Astrocyte (in vitro differentiated cells and primary cell): ENCODE results near the gene POLE4. TPM values are rescaled to one million over a fixed set of nuclear protein-coding genes. Genes with fewer than 3 reads are reported as not detected.

Experiments
- DNase-seq: peaks from one replicate; pipeline ENCODE4 v3.0.0-alpha.2; 2010; ENCODE audit warnings: low read depth
- FAIRE-seq: peaks from 2 replicates; lab custom pipeline; 2011; peaks lifted over from hg19 to GRCh38; lab: Jason Lieb, UNC
- H2AFZ ChIP-seq: 2 replicates; pipeline ENCODE4 v1.6.0; 2012; ENCODE audit warnings: low read depth, low read length, inconsistent platforms
- H3K27ac ChIP-seq: 2 replicates; pipeline ENCODE4 v1.5.1; 2011; ENCODE audit warnings: low read depth, low read length, inconsistent platforms
- H3K27me3 ChIP-seq: 2 replicates; pipeline ENCODE4 v1.6.0; 2011; ENCODE audit warnings: low read length, inconsistent platforms; ENCODE audit not compliant: insufficient read depth
- H3K36me3 ChIP-seq: 2 replicates; pipeline ENCODE4 v1.5.1; 2011; ENCODE audit warnings: low read length, inconsistent platforms; ENCODE audit not compliant: insufficient read depth
- H3K4me1 ChIP-seq: 2 replicates; pipeline ENCODE4 v1.5.1; 2011; ENCODE audit warnings: low read length, inconsistent platforms; ENCODE audit not compliant: insufficient read depth
- H3K4me2 ChIP-seq: 2 replicates; pipeline ENCODE4 v1.6.0; 2012; ENCODE audit warnings: low read length, inconsistent platforms
- H3K4me3 ChIP-seq: 2 replicates; pipeline ENCODE4 v1.5.1; 2011; ENCODE audit warnings: low read depth, mild to moderate bottlenecking, low read length, inconsistent platforms; ENCODE audit not compliant: insufficient read depth
- H3K79me2 ChIP-seq: 2 replicates; pipeline ENCODE4 v1.6.0; 2012; ENCODE audit warnings: mild to moderate bottlenecking, low read length, inconsistent platforms; ENCODE audit not compliant: insufficient read depth
- H3K9ac ChIP-seq: 2 replicates; pipeline ENCODE4 v1.6.0; 2012; ENCODE audit warnings: mild to moderate bottlenecking, low read length, inconsistent platforms
- H3K9me3 ChIP-seq: 2 replicates; pipeline ENCODE4 v1.5.1; 2012; ENCODE audit warnings: low read depth, mild to moderate bottlenecking, low read length, inconsistent platforms; ENCODE audit not compliant: insufficient read depth
- H4K20me1 ChIP-seq: 2 replicates; pipeline ENCODE4 v1.6.0; 2012; ENCODE audit warnings: low read length, inconsistent platforms; ENCODE audit not compliant: insufficient read depth
- H3K27ac Mint-ChIP-seq: one replicate; pipeline ENCODE4 v1.8.0; 2021; ENCODE audit warnings: mild to moderate bottlenecking, mixed read lengths; ENCODE audit not compliant: unreplicated experiment
- H3K27me3 Mint-ChIP-seq: one replicate; pipeline ENCODE4 v1.8.0; 2021; ENCODE audit warnings: low read depth, mixed read lengths; ENCODE audit not compliant: unreplicated experiment
- H3K36me3 Mint-ChIP-seq: one replicate; pipeline ENCODE4 v1.8.0; 2021; ENCODE audit warnings: low read depth, mixed read lengths; ENCODE audit not compliant: unreplicated experiment
- H3K4me1 Mint-ChIP-seq: one replicate; pipeline ENCODE4 v1.8.0; 2021; ENCODE audit warnings: low read depth, mixed read lengths; ENCODE audit not compliant: unreplicated experiment
- H3K4me3 Mint-ChIP-seq: one replicate; pipeline ENCODE4 v1.8.0; 2021; ENCODE audit warnings: mild to moderate bottlenecking, moderate library complexity, mixed read lengths; ENCODE audit not compliant: unreplicated experiment
- H3K9me3 Mint-ChIP-seq: one replicate; pipeline ENCODE4 v1.8.0; 2021; ENCODE audit warnings: mild to moderate bottlenecking, mixed read lengths; ENCODE audit not compliant: unreplicated experiment
- CTCF ChIP-seq: IDR thresholded peaks from 2 replicates; pipeline ENCODE4 v1.5.1; 2011; ENCODE audit warnings: low read depth, mild to moderate bottlenecking, inconsistent platforms, low read length, moderate library complexity; ENCODE audit not compliant: insufficient read depth
- EZH2 ChIP-seq: IDR thresholded peaks from 2 replicates; pipeline ENCODE4 v1.6.1; 2012; ENCODE audit warnings: mild to moderate bottlenecking, low read length, inconsistent platforms; ENCODE audit not compliant: insufficient read depth
- total RNA-seq: library from RNA; stranded (reverse); gene quantifications from 2 replicates; pipeline ENCODE4 v1.2.1, GENCODE V29; 2021

The POLE4 gene
- total RNA-seq, 1 donor from 2014 or later: 57.2 TPM

- no peaks in the 10 kb centered on the region for H3K4me1 ChIP-seq
- no peak overlapping the region for H2AFZ ChIP-seq
- no peak overlapping the region for H3K4me2 ChIP-seq
- no peak overlapping the region for H3K9ac ChIP-seq
- H3K36me3 ChIP-seq: no peaks in the 10 kb centered on the region
- H3K27me3 Mint-ChIP-seq: no peaks in the 10 kb centered on the region
- no peaks in the 10 kb centered on the region for H3K9me3 ChIP-seq
- H4K20me1 ChIP-seq: no peaks in the 10 kb centered on the region
- H3K4me3 ChIP-seq: no peak overlapping the region
- DNase-seq (no peak), FAIRE-seq (no peak)
- no peaks in the 10 kb centered on the region for H3K79me2 ChIP-seq
- H3K9me3 Mint-ChIP-seq: no peaks in the 10 kb centered on the region
- H3K36me3 Mint-ChIP-seq: peaks cover 4% of the 10 kb centered on the region
- TF ChIP-seq CTCF (no peak), EZH2 (no peak)
- no peaks in the 10 kb centered on the region for H3K27me3 ChIP-seq
- H3K27ac Mint-ChIP-seq: no peak overlapping the region
- H3K4me1 Mint-ChIP-seq: no peaks in the 10 kb centered on the region
- no peak overlapping the region for H3K27ac ChIP-seq
- H3K4me3 Mint-ChIP-seq: no peak overlapping the region
These were observed 41.0 kb downstream of the POLE4 start for GRCh38 chr2:74999468-74999867.

- no peak for FAIRE-seq
- Mint-ChIP-seq H3K36me3 (peaks cover 4% of the 10 kb centered on the region), H3K27ac (no peak overlapping the region), H3K4me3 (no peak overlapping the region), H3K9me3 (no peaks in the 10 kb centered on the region), H3K27me3 (no peaks in the 10 kb centered on the region), H3K4me1 (no peaks in the 10 kb centered on the region)
- no peak overlapping the region for H3K9ac ChIP-seq
- no peaks in the 10 kb centered on the region for H4K20me1 ChIP-seq
- H3K36me3 ChIP-seq: no peaks in the 10 kb centered on the region
- no peak overlapping the region for H3K4me3 ChIP-seq
- no peaks in the 10 kb centered on the region for H3K4me1 ChIP-seq
- no peak for TF ChIP-seq CTCF
- TF ChIP-seq EZH2: no peak
- DNase-seq: no peak
- no peaks in the 10 kb centered on the region for H3K27me3 ChIP-seq
- H3K27ac ChIP-seq: no peak overlapping the region
- H3K9me3 ChIP-seq: no peaks in the 10 kb centered on the region
- no peaks in the 10 kb centered on the region for H3K79me2 ChIP-seq
- H3K4me2 ChIP-seq: no peak overlapping the region
- no peak overlapping the region for H2AFZ ChIP-seq
These were observed 43.6 kb downstream of the POLE4 start for GRCh38 chr2:75002007-75002406.

GRCh38 chr2:75003276-75003675 lies 44.8 kb downstream of the POLE4 start:
- no peak overlapping the region for H3K4me3 Mint-ChIP-seq
- H3K27ac Mint-ChIP-seq: no peak overlapping the region

More at GRCh38 chr2:75003276-75003675, 44.8 kb downstream of the POLE4 start:
- Histone ChIP-seq H2AFZ (no peak overlapping the region), H3K9me3 (no peaks in the 10 kb centered on the region), H3K79me2 (no peaks in the 10 kb centered on the region), H3K4me3 (no peak overlapping the region), H3K4me1 (no peaks in the 10 kb centered on the region), H3K27ac (no peak overlapping the region), H3K9ac (no peak overlapping the region), H4K20me1 (no peaks in the 10 kb centered on the region), H3K36me3 (no peaks in the 10 kb centered on the region), H3K27me3 (no peaks in the 10 kb centered on the region), H3K4me2 (no peak overlapping the region)
- H3K36me3 Mint-ChIP-seq: peaks cover 1% of the 10 kb centered on the region
- no peaks in the 10 kb centered on the region for H3K4me1 Mint-ChIP-seq
- TF ChIP-seq EZH2 (no peak), CTCF (no peak)
- DNase-seq (peak; percentile 7), FAIRE-seq (no peak)
- H3K27me3 Mint-ChIP-seq: no peaks in the 10 kb centered on the region
- peaks cover 3% of the 10 kb centered on the region for H3K9me3 Mint-ChIP-seq
